GM12801 (cell line): Measurements from ENCODE around the gene RFT1.

Experiments
- CTCF ChIP-seq: IDR thresholded peaks from one replicate; pipeline ENCODE4 v1.5.1; 2011; ENCODE audit warnings: control low read depth; ENCODE audit not compliant: insufficient read length; ENCODE audit errors: extremely low read depth

Gene RFT1

GRCh38 chr3:53145713-53146080 is 15.5 kb upstream of the RFT1 start:
- no peak for TF ChIP-seq CTCF

GRCh38 chr3:53144862-53145712 is 14.9 kb upstream of the RFT1 start:
- TF ChIP-seq CTCF, result no peak

GRCh38 chr3:53144446-53144845 is 14.2 kb upstream of the RFT1 start:
- no peak for TF ChIP-seq CTCF

DNA sequence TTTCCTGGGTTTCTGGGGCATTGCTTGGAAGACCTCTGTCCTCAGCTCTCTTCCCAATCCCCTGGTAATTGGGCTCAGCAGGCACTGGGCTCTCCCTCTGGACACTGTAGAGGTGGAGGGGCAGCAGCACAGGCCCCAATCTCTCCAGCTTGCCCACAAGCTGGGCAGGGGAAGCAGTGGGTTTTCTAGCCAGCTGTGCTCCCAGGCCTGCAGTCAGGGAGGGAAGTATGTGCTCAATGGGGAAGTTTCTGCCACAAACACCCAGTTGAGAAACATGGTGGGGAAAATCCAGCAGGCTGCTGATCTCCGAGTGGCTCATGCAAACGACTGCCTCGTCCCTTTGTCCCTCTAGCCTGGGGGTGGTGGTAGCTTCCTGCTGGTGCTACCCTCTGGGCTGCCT is 12.8 kb upstream of the RFT1 start:
- no peak for TF ChIP-seq CTCF

- TF ChIP-seq CTCF, result no peak
Observed at GRCh38 chr3:53140847-53141845, 10.9 kb upstream of the RFT1 start.

GRCh38 chr3:53139906-53140846 is 9.9 kb upstream of the RFT1 start:
- no peak for TF ChIP-seq CTCF
